Gastrocnemius medialis (tissue), 4 donors: ENCODE results near the gene LIG4. TPM values are rescaled to one million over a fixed set of nuclear protein-coding genes. Genes with fewer than 3 reads are reported as not detected.

Source experiments
- ATAC-seq, 2 donors: fragments of 150-250 bp; one replicate each; pipeline ENCODE4 v1.9.1; 2016
- DNase-seq, 2 donors: peaks; one replicate each; pipeline ENCODE4 v3.0.0-alpha.2; 2019
- H3K27ac ChIP-seq, 4 donors: fragments of 200-600 bp; sonication (generic); 1 replicate in 1 of 4; 2 replicates in 3 of 4; pipeline ENCODE4 v1.5.1; 2016 to 2018; ENCODE audit warnings: mild to moderate bottlenecking in 2 of 4, moderate library complexity in 1 of 4
- H3K27me3 ChIP-seq, 3 donors: fragments of 200-600 bp; sonication (generic) in 2 of 3; 1 replicate in 1 of 3; 2 replicates in 2 of 3; pipeline versions ENCODE4 v1.5.1 to v1.6.0; 2016 to 2019; ENCODE audit warnings: mild to moderate bottlenecking in 1 of 3, moderate library complexity in 1 of 3
- H3K36me3 ChIP-seq, 2 donors: fragments of 200-600 bp; sonication (generic) in 1 of 2; one replicate each; pipeline ENCODE4 v1.5.1; 2017 to 2018
- H3K4me1 ChIP-seq, 2 donors: fragments of 200-600 bp; sonication (generic) in 1 of 2; one replicate each; pipeline ENCODE4 v1.5.1; 2016 to 2017; ENCODE audit warnings: mild to moderate bottlenecking in 2 of 2
- H3K4me3 ChIP-seq, 4 donors: fragments of 200-600 bp; sonication (generic) in 3 of 4; 1 replicate in 1 of 4; 2 replicates in 3 of 4; pipeline ENCODE4 v1.5.1; 2016 to 2019; ENCODE audit warnings: mild to moderate bottlenecking in 2 of 4
- H3K9me3 ChIP-seq, 3 donors: fragments of 200-600 bp; sonication (generic) in 2 of 3; 1 replicate in 1 of 3; 2 replicates in 2 of 3; pipeline ENCODE4 v1.5.1; 2016 to 2019
- CTCF ChIP-seq, 5 experiments: fragments of 450-650 bp in 3 of 5; fragments of 200-600 bp in 2 of 5; sonication (generic) in 2 of 5; IDR thresholded peaks in 4 of 5; conservative IDR thresholded peaks in 1 of 5; 1 replicate in 4 of 5; 2 replicates in 1 of 5; pipeline ENCODE4 v1.5.1; 2016 to 2019; ENCODE audit warnings: antibody characterized with exemption in 5 of 5, mild to moderate bottlenecking in 3 of 5, moderate library complexity in 3 of 5
- POLR2A ChIP-seq, 2 donors: fragments of 450-650 bp; IDR thresholded peaks; one replicate each; pipeline ENCODE4 v1.6.1; 2017; ENCODE audit warnings: antibody characterized with exemption in 2 of 2, mild to moderate bottlenecking in 2 of 2, moderate library complexity in 2 of 2
- in situ Hi-C, 4 donors: fragments of 200-750 bp; cut with MboI; loops; one replicate each; pipeline versions ENCODE4 v1.15.0 to v1.8.0; 2017; ENCODE audit warnings: low sequenced_read_pairs in 4 of 4
- intact Hi-C: fragments of 100-400 bp; cut with DNase I; formaldehyde crosslinking; loops from one replicate; pipeline ENCODE4 v1.15.1; 2023; ENCODE audit warnings: low total_unique reads
- total RNA-seq, 4 donors: library from RNA; depleted of rRNA; stranded (reverse); fragments of >200 nt; gene quantifications; one replicate each; pipeline versions ENCODE4 v1.1.0 to v1.2.3, GENCODE V29; 2016

Gene LIG4
- 10 to 100 TPM in 3 of 4 donors, 1 to 10 TPM in 1; 5.6 to 12.4 (median 11.3) TPM for total RNA-seq

GRCh38 chr13:108215436-108215835 lies at the start of gene LIG4:
TSS of gene LIG4 (minus strand) at chr13:108215536. CDS start at chr13:108211268, 4,268 bp downstream.
- Histone ChIP-seq H3K4me1 (peaks cover 40 to 46% of the 10 kb centered on the region in 2 donors), H3K27ac (peak within 1 kb of the TSS; percentile 79 to 97 (median 92)), H3K4me3 (peak within 1 kb of the TSS; percentile 50 to 74 (median 58)), H3K9me3 (no peaks in the 10 kb centered on the region), H3K36me3 (peaks cover 0 to 7% of the 10 kb centered on the region in 2 donors), H3K27me3 (no peaks in the 10 kb centered on the region)
- DNase-seq (peak; percentile 73 to 90), ATAC-seq (peak; percentile 56 to 71)
- in situ Hi-C loops, result loop anchor here in 1 of 4 donors (25.0 kb wide), 2 partner anchors 1572 to 1653 kb away; partner anchors contain the start of genes ARGLU1 and IRS2
- intact Hi-C loops, result loop anchor here (10.0 kb wide), 1 partner anchor 1569 kb away; the partner anchor contains the start of gene IRS2
- TF ChIP-seq POLR2A (IDR thresholded peaks at IDR 0.05) (no peak), CTCF (IDR thresholded peaks at IDR 0.05 in 4 of 5, conservative IDR thresholded peaks at IDR 0.05 in 1 of 5) (no peak)

- no peak overlapping the region for H3K4me3 ChIP-seq
- H3K4me1 ChIP-seq, result no peaks in the 10 kb centered on the region
- no peaks in the 10 kb centered on the region for H3K36me3 ChIP-seq
- no peak overlapping the region for H3K27ac ChIP-seq
- no peaks in the 10 kb centered on the region for H3K27me3 ChIP-seq
- H3K9me3 ChIP-seq, result no peaks in the 10 kb centered on the region
- intact Hi-C loops, result no loop called here
- DNase-seq (no peak), ATAC-seq (no peak)
- TF ChIP-seq CTCF (IDR thresholded peaks at IDR 0.05 in 4 of 5, conservative IDR thresholded peaks at IDR 0.05 in 1 of 5) (no peak), POLR2A (IDR thresholded peaks at IDR 0.05) (no peak)
- in situ Hi-C loops, result no loop called here
Observed at GRCh38 chr13:108263621-108264355, 48.5 kb upstream of the LIG4 start.

- Histone ChIP-seq H3K27me3 (no peaks in the 10 kb centered on the region), H3K4me1 (no peaks in the 10 kb centered on the region), H3K4me3 (no peak overlapping the region), H3K27ac (no peak overlapping the region), H3K36me3 (no peaks in the 10 kb centered on the region), H3K9me3 (no peaks in the 10 kb centered on the region)
- ATAC-seq (no peak), DNase-seq (no peak)
- no peak for TF ChIP-seq POLR2A (IDR thresholded peaks at IDR 0.05)
- no peak for TF ChIP-seq CTCF (IDR thresholded peaks at IDR 0.05 in 4 of 5, conservative IDR thresholded peaks at IDR 0.05 in 1 of 5)
- in situ Hi-C loops, result no loop called here
- intact Hi-C loops, result no loop called here
Observed at GRCh38 chr13:108257248-108257647, 41.9 kb upstream of the LIG4 start.

GRCh38 chr13:108249150-108249549 lies 33.8 kb upstream of the LIG4 start:
- DNase-seq (no peak), ATAC-seq (no peak)
- Histone ChIP-seq H3K27me3 (no peaks in the 10 kb centered on the region), H3K4me1 (no peaks in the 10 kb centered on the region), H3K27ac (no peak overlapping the region), H3K36me3 (no peaks in the 10 kb centered on the region), H3K9me3 (no peaks in the 10 kb centered on the region), H3K4me3 (no peak overlapping the region)
- in situ Hi-C loops, result no loop called here
- TF ChIP-seq CTCF (IDR thresholded peaks at IDR 0.05 in 4 of 5, conservative IDR thresholded peaks at IDR 0.05 in 1 of 5), result no peak
- TF ChIP-seq POLR2A (IDR thresholded peaks at IDR 0.05), result no peak
- intact Hi-C loops, result no loop called here
